GM18873 (cell line): ENCODE results near the gene CYP4F2.
"Not testable (repeated sequence)": the region's sequence is repeated elsewhere in the genome, so short reads cannot be mapped to it uniquely, and the experiment has no call there.

ENCODE experiments used
- ATAC-seq: cut with Tn5 transposase; IDR thresholded peaks from one replicate; pipeline ENCODE4 v1.9.1; 2021; ENCODE audit warnings: mild to moderate bottlenecking, moderate library complexity, moderate number of reproducible peaks; ENCODE audit not compliant: unreplicated experiment, low FRiP score

The CYP4F2 gene, protein sequence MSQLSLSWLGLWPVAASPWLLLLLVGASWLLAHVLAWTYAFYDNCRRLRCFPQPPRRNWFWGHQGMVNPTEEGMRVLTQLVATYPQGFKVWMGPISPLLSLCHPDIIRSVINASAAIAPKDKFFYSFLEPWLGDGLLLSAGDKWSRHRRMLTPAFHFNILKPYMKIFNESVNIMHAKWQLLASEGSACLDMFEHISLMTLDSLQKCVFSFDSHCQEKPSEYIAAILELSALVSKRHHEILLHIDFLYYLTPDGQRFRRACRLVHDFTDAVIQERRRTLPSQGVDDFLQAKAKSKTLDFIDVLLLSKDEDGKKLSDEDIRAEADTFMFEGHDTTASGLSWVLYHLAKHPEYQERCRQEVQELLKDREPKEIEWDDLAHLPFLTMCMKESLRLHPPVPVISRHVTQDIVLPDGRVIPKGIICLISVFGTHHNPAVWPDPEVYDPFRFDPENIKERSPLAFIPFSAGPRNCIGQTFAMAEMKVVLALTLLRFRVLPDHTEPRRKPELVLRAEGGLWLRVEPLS

DNA sequence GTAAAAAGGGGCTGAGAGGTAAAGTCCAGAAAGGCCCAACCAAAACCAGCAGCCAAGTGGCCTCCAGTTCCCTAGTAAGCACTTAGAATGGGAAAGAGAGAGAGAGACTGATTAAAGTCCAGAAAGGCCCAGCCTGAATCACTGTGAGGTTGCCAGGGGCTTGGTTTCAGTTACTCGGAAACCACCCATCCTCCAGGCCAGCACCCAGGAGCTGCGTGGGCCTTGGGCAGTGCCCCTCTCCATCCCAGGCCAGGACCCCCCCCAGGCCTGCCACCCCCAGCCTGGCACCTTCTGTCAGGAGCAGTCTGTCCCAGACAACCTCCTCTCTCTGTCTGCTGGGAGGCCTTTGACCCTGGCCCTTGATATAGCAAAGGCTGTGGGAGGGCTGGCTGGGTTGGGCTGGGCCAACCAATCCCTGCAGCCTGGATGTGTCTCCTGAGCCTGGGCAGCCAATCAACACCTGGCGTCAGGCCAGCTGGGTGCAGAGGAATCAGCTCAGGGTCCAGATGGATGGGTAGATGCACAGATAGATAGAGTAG, at the start of gene CYP4F2:
Gene CYP4F2 (minus strand): TSS at position 337 of the 539 bp plus-strand sequence. CDS start 463 bp downstream, outside the sequence.
- ATAC-seq: no peak

GRCh38 chr19:15945301-15945700, 47.4 kb upstream of the CYP4F2 start:
- no peak for ATAC-seq

- ATAC-seq: no peak
These were observed 46.5 kb upstream of the CYP4F2 start for GRCh38 chr19:15944401-15944800.

DNA sequence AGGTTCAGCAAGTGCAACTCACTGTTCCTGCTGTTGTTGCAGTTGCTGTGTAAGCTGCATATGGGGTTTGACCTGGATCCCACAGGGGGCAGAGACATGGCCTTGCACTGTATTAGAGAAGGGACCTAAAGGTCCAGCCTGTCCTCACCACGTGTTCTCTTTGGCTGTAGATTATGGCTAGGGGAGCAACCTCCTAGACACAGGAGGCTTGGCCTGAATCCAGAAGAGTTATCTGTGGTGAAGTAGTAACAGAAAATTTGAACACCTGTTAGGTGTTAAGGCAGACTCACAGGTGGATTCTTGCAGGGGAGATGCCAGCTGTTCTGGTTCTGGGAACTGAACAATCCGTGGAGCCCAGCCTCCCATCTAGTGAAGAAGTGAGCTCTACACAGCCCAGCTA, 39.9 kb upstream of the CYP4F2 start:
- no peak for ATAC-seq

- no peak for ATAC-seq
These were observed 39.1 kb upstream of the CYP4F2 start for GRCh38 chr19:15936950-15937349.

GRCh38 chr19:15936173-15936572, 38.3 kb upstream of the CYP4F2 start:
- no peak for ATAC-seq

DNA sequence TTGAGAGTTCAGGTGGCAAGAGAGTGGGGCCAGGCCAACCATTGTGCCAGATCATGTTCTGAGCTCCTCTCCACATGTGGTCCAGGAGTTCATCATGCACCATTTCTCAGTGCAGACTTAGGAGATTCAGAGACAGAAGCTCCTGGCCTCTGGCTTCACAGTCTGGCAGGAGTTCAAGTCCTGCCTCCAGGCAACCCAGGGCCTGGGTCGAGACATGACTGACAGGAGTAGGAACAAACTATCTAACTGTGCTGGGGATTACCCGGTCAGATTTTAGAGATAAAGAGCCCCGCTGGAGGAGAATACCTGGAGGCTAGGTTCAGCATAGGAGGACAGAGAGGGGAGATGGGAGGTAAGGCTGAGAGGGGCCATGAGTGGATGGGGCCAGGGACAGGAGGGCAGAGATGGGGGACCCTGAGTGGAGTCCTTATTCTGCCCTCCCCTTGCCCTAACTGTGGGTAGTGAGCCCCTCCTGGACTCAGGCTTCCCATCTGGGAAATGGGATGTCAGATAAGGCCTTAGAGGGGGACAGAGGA, 37.4 kb upstream of the CYP4F2 start:
- ATAC-seq: no peak

- ATAC-seq: no peak
These were observed 36.6 kb upstream of the CYP4F2 start, which contains the start of gene CYP4F11 for GRCh38 chr19:15934332-15935078. TSS of gene CYP4F11 (minus strand) at chr19:15934529. CDS start at chr19:15934408, 121 bp downstream.

GRCh38 chr19:15933761-15934331, 36.0 kb upstream of the CYP4F2 start:
- not testable (repeated sequence) for ATAC-seq

- no peak for ATAC-seq
These were observed 30.4 kb upstream of the CYP4F2 start for GRCh38 chr19:15928321-15928720.

GRCh38 chr19:15926484-15926883, 28.6 kb upstream of the CYP4F2 start:
- ATAC-seq: no peak

DNA sequence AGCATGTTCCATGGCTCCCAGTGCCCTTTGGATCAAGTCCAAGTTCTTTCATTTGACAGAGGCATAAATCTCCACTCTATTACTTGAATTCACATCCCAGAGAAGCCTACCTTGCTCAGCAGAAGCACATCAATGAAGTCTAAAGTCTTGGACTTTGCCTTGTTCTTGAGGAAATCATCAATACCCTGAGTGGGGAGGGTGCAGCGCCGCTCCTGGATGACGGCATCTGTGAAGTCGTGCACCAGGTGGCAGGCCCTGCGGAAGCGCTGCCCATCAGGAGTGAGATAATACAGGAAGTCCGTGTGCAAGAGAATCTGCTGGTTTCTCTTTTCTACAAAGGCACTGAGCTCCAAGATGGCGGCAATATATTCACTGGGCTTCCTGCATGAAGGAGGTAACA, 25.8 kb upstream of the CYP4F2 start:
- ATAC-seq: no peak

GRCh38 chr19:15922021-15922420, 24.1 kb upstream of the CYP4F2 start:
- ATAC-seq: no peak

DNA sequence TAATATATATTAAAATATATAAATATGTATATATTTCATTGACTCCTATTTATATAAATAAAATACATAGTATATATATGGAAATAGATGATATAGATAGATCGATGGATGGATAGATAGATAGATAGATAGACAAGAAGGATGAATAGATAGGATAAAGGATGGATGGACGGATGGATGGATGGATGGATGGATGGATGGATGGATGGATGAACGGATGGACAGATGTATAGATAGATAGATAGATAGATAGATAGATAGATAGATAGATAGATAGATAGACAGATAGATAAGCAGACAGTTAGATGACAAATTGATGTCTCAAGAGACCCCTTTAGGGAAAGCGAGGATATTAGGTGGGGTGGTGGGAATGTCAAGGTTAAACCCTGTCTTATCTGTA, 21.4 kb upstream of the CYP4F2 start:
- no peak for ATAC-seq

GRCh38 chr19:15915109-15915508, 17.2 kb upstream of the CYP4F2 start:
- no peak for ATAC-seq

DNA sequence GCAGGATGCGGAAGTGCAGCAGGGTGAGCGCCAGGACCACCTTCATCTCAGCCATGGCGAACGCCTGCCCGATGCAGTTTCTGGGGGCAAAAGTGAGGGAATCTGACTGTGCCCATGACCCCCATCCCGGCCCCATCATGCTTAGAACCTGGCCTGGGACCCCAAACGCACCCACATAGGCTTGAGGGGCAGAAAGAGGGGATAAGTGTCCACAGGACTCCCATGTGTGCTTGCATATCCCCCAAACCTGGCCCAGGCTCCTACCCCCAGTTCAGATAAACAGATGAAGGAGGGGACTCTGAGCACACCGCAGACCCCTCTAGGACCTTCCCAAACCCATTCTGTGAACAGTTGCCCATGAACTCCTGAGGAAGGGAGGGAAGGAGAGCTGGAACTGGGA, 16.0 kb upstream of the CYP4F2 start:
- no peak for ATAC-seq

GRCh38 chr19:15913384-15913783, 15.5 kb upstream of the CYP4F2 start:
- no peak for ATAC-seq

DNA sequence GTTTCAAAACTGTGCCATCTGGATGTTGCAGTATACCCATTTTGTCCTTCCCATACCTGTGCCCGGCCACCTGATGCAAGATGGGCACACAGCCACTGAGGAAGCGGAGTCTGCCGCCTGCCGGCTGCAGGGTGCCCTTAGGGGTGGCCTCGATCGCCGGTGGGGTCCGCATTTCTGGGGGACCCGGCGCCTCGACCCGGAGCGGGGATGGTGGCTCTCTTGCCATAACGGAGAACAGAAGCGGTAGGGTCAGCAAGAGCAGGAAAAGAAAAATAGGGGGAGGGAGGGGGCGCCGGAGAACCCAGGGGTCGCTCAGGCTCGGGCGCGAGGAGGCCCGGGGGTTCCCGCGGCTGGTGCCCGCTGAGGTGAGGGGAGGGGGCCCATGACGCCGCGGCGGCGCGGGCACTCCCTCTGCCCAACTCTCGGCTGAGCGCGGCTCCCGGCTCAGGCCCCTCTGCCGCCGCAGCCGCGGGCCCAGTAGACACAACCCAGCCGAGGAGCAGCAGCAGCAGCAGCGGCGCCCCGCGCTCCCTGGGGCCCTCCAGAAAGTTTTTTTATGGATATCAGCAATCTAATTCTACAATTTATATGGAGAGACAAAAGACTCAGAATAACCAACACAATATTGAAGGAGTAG, 13.8 kb upstream of the CYP4F2 start:
- ATAC-seq: no peak

DNA sequence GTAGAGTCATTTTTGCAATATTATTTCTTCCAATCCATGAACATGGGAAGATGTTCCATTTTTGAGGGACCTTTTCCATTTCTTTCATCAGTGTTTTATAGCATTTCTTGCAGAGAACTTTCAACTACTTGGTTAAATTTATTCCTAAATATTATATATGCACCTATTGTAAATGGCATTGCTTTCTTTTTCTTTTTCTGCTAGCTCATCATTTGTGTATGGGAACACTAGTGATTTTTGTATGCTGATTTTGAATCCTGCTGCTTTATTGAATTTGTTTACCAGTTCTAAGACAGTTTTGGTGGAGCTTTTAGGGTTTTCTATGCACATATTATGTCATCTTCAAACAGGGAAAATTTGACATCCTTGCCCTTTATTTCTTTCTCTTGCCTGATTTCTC, 7.2 kb upstream of the CYP4F2 start:
- ATAC-seq: no peak

DNA sequence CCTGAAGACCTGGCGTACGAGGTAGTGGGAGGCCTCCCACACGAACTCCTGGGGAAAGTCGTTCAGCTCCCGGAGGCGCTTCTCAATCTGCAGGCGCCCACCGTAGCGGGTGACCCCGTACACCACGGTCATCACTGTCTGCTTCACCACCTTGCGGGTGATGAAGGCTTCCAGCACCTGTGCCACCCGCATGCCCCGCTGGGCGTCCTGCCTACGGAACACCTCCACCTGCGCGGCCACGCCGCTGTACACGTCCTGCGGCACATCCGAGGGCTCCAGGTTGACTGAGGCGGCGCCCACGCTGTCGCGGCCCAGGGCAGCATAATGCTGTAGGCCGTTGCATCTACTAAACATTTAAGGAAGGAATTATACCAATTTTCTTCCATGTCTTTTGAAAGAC, 5.0 kb upstream of the CYP4F2 start:
- not testable (repeated sequence) for ATAC-seq
